AG04449 (cell line): Measurements from ENCODE around the gene GZMB.
"Not testable (repeated sequence)": the region's sequence is repeated elsewhere in the genome, so short reads cannot be mapped to it uniquely, and the experiment has no call there.

Source experiments
- CTCF ChIA-PET: fragments of 350-600 bp; formaldehyde crosslinking; extraction: SDS; loops from one replicate; lab custom pipeline; 2021; ENCODE audit warnings: antibody characterized with exemption; lab: Yijun Ruan, JAX
- POLR2A ChIA-PET: fragments of 400-600, 350-600 bp; formaldehyde crosslinking; extraction: SDS; loops from one replicate; lab custom pipeline; 2020; ENCODE audit warnings: antibody characterized with exemption, inconsistent platforms; lab: Yijun Ruan, JAX
- DNase-seq: peaks from one replicate; pipeline ENCODE4 v3.0.0-alpha.2; 2010; ENCODE audit warnings: low read depth, low spot score
- H3K4me3 ChIP-seq: 2 replicates; pipeline ENCODE4 v1.5.1; 2011; ENCODE audit warnings: low read depth, mild to moderate bottlenecking, control low read depth, low read length
- TF ChIP-seq, protein P1 (sequence below): IDR thresholded peaks from one replicate; pipeline ENCODE4 v1.5.1; 2011; ENCODE audit warnings: mild to moderate bottlenecking, moderate library complexity, low read length, control low read depth, inconsistent platforms; ENCODE audit not compliant: insufficient read depth; ENCODE audit errors: missing control alignments

GZMB gene

GRCh38 chr14:24664366-24664765 is 30.4 kb upstream of the GZMB start:
- ChIA-PET POLR2A (no interaction called here), CTCF (no interaction called here)
- DNase-seq: no peak
- TF ChIP-seq, protein P1, sequence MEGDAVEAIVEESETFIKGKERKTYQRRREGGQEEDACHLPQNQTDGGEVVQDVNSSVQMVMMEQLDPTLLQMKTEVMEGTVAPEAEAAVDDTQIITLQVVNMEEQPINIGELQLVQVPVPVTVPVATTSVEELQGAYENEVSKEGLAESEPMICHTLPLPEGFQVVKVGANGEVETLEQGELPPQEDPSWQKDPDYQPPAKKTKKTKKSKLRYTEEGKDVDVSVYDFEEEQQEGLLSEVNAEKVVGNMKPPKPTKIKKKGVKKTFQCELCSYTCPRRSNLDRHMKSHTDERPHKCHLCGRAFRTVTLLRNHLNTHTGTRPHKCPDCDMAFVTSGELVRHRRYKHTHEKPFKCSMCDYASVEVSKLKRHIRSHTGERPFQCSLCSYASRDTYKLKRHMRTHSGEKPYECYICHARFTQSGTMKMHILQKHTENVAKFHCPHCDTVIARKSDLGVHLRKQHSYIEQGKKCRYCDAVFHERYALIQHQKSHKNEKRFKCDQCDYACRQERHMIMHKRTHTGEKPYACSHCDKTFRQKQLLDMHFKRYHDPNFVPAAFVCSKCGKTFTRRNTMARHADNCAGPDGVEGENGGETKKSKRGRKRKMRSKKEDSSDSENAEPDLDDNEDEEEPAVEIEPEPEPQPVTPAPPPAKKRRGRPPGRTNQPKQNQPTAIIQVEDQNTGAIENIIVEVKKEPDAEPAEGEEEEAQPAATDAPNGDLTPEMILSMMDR: no peak
- no peak overlapping the region for H3K4me3 ChIP-seq

GRCh38 chr14:24662753-24663152 is 28.8 kb upstream of the GZMB start:
- no peak overlapping the region for H3K4me3 ChIP-seq
- POLR2A ChIA-PET: no interaction called here
- DNase-seq: no peak
- TF ChIP-seq, protein P1: no peak
- CTCF ChIA-PET: interaction anchor here (1.9 kb wide), 1 partner anchor 16 kb away, joined by 5 read pairs; no protein-coding TSS in a partner anchor

DNA sequence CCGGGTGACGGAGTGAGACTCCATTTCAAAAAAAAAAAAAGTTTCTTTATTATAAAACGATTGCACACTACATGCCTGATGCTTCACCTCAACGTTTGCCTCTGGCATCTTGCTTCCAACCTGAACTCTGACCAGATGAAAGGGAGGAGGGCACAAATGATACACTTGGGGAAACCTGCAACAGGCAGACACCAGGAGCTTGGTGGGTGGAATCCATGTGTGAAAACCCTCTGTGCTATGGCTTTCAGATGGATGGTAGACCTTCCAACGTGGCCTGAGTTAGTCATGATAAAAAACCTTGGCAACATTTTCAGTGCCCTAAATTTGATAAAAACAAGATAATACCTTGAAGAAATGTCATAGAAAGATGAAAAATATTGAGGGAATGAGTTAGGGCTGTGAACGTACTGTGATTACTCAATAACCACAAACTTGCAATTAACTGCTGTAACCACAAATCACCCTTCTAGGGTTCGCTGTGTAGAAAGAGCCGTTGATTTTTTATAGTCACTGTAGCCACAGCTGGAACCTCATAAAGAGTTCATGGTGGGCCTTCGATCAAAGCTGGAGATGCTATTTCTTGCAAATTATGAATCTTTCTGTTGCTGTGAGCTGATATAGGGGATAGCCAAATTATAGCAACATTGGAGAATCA is 26.1 kb upstream of the GZMB start:
- no peak for DNase-seq
- CTCF ChIA-PET: no interaction called here
- no peak overlapping the region for H3K4me3 ChIP-seq
- TF ChIP-seq, protein P1: no peak
- POLR2A ChIA-PET: no interaction called here

GRCh38 chr14:24648361-24648760 is 14.4 kb upstream of the GZMB start:
- DNase-seq, POLR2A ChIA-PET, CTCF ChIA-PET, H3K4me3 ChIP-seq: not testable (repeated sequence)

DNA sequence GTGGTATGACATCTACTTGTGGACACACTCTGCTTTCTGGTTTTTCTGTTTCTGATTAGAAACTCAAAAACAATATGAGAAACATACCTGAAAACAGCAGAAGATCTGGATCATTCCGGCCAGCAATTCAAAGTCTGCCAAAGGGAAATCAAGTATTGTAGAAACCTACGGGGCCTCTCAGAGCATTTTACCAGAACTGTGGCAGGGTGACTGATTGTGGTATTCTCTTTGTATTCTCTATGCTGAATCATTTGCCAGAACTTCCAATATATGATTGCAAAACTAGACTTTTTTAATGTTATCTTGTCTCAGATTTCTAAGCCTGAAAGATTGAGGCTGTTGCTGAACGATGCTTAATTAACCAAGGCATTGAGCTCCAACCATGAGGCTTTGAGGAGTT is 5.9 kb upstream of the GZMB start:
- H3K4me3 ChIP-seq: no peak overlapping the region
- CTCF ChIA-PET: no interaction called here
- DNase-seq: no peak
- POLR2A ChIA-PET: no interaction called here
- TF ChIP-seq, protein P1: no peak

DNA sequence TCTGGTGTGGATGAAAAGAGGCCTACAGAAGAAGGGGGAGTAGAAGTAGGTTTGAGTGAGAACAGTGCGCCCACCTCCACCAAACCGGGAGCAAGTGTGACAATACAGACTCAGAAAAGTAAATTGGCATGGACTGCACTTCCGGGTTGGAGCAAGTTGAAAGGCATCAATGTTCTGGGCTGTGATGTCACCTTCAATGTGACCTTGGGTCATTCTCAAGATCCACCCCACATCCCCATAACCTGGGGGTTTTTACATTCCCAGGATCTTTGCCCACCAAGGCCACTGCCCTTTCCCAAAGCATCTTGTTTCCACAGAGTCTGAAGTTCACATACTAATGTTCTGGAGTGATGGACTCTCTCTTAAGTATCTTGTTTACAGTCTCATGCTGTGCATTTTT is 5.3 kb upstream of the GZMB start:
- TF ChIP-seq, protein P1: no peak
- DNase-seq: no peak
- H3K4me3 ChIP-seq: no peak overlapping the region
- ChIA-PET POLR2A (no interaction called here), CTCF (no interaction called here)

DNA sequence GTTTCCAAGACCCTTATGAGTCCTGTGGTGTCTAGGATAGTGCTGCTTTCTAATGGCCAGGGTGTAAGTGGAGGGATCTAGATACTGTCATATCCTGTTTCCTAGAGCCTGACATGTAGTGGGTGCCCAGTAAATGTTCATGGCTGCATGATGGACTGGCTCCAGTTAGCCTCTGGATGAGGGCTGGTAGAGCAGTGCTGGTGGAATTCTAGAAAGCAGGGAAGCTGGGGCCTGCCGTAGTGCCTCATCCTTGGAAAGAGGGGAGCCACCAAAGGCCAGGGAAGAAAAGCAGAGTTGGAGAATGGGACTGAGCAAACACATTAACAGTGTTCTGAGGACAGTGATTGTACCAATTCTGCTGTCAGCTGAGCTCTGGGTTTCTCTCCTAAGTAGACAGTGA is 637 bp downstream of the GZMB start:
- DNase-seq: no peak
- ChIA-PET CTCF (no interaction called here), POLR2A (no interaction called here)
- TF ChIP-seq, protein P1: no peak
- H3K4me3 ChIP-seq: no peak overlapping the region
